SJSA1 (cell line): ENCODE measurements around the gene CHAF1A. TPM values are rescaled to one million over a fixed set of nuclear protein-coding genes. Genes with fewer than 3 reads are reported as not detected.

Source experiments
- DNase-seq, 2 experiments: peaks; one replicate each; pipeline ENCODE4 v3.0.0-alpha.2; 2015 to 2020; ENCODE audit warnings: low spot score in 2 of 2, low read depth in 1 of 2
- H3K27ac ChIP-seq: fragments of 250-450 bp; sonication (Bioruptor Pico); 2 replicates; pipeline ENCODE4 v1.5.1; 2020; ENCODE audit warnings: mild to moderate bottlenecking, moderate library complexity
- H3K27me3 ChIP-seq: fragments of 250-450 bp; sonication (Bioruptor Pico); replicated peaks from 2 replicates; pipeline ENCODE4 v1.5.1; 2020; ENCODE audit warnings: mild to moderate bottlenecking, moderate library complexity
- H3K36me3 ChIP-seq: fragments of 250-450 bp; sonication (Bioruptor Pico); 2 replicates; pipeline ENCODE4 v1.5.1; 2020; ENCODE audit warnings: mild to moderate bottlenecking
- H3K4me1 ChIP-seq: fragments of 250-450 bp; sonication (Bioruptor Pico); replicated peaks from 2 replicates; pipeline ENCODE4 v1.6.1; 2021; ENCODE audit warnings: mild to moderate bottlenecking
- H3K4me3 ChIP-seq: fragments of 250-450 bp; sonication (Bioruptor Pico); 2 replicates; pipeline ENCODE4 v1.5.1; 2020; ENCODE audit warnings: mild to moderate bottlenecking
- H3K9me3 ChIP-seq: fragments of 250-450 bp; sonication (Bioruptor Pico); replicated peaks from 2 replicates; pipeline ENCODE4 v1.5.1; 2020; ENCODE audit warnings: mild to moderate bottlenecking
- total RNA-seq: library from RNA; depleted of rRNA; stranded (reverse); fragments of >200 nt; shearing (Covaris generic); gene quantifications from 2 replicates; pipeline ENCODE4 v1.2.3, GENCODE V29; 2014

Gene CHAF1A
- total RNA-seq, 1 experiment from 2014 or later: 36.4 TPM

GRCh38 chr19:4379383-4380253 lies 22.8 kb upstream of the CHAF1A start:
- peak in 1 of 2 experiments; percentile 41 for DNase-seq
- no peak overlapping the region for H3K27ac ChIP-seq
- H3K27me3 ChIP-seq: no peaks in the 10 kb centered on the region
- no peak overlapping the region for H3K4me3 ChIP-seq
- peaks cover 28% of the 10 kb centered on the region for H3K4me1 ChIP-seq
- no peaks in the 10 kb centered on the region; the same call in 1 of the 2 replicates for H3K9me3 ChIP-seq
- peaks cover 18% of the 10 kb centered on the region for H3K36me3 ChIP-seq

GRCh38 chr19:4380254-4380727 lies 22.1 kb upstream of the CHAF1A start:
- Histone ChIP-seq H3K36me3 (peaks cover 22% of the 10 kb centered on the region), H3K4me3 (no peak overlapping the region), H3K9me3 (no peaks in the 10 kb centered on the region; the same call in 1 of the 2 replicates), H3K27me3 (no peaks in the 10 kb centered on the region), H3K27ac (no peak overlapping the region), H3K4me1 (peaks cover 21% of the 10 kb centered on the region)
- DNase-seq: no peak

- H3K9me3 ChIP-seq: no peaks in the 10 kb centered on the region
- no peaks in the 10 kb centered on the region for H3K27me3 ChIP-seq
- H3K27ac ChIP-seq: no peak overlapping the region
- H3K36me3 ChIP-seq: peaks cover 42% of the 10 kb centered on the region
- no peak overlapping the region for H3K4me3 ChIP-seq
- no peaks in the 10 kb centered on the region for H3K4me1 ChIP-seq
- DNase-seq: no peak
These were observed 17.0 kb upstream of the CHAF1A start for GRCh38 chr19:4385291-4386040.

- H3K4me3 ChIP-seq: no peak overlapping the region
- H3K4me1 ChIP-seq: no peaks in the 10 kb centered on the region
- no peaks in the 10 kb centered on the region for H3K9me3 ChIP-seq
- no peaks in the 10 kb centered on the region for H3K27me3 ChIP-seq
- H3K36me3 ChIP-seq: peaks cover 42% of the 10 kb centered on the region
- no peak for DNase-seq
- no peak overlapping the region for H3K27ac ChIP-seq
These were observed 16.2 kb upstream of the CHAF1A start for GRCh38 chr19:4386041-4386782.

GRCh38 chr19:4388337-4389063 lies 13.9 kb upstream of the CHAF1A start:
- DNase-seq: no peak
- Histone ChIP-seq H3K4me1 (no peaks in the 10 kb centered on the region), H3K27ac (no peak overlapping the region), H3K4me3 (no peak overlapping the region), H3K9me3 (no peaks in the 10 kb centered on the region), H3K36me3 (peaks cover 51% of the 10 kb centered on the region), H3K27me3 (no peaks in the 10 kb centered on the region)

- Histone ChIP-seq H3K4me1 (no peaks in the 10 kb centered on the region), H3K27ac (no peak overlapping the region), H3K36me3 (peaks cover 46% of the 10 kb centered on the region), H3K27me3 (no peaks in the 10 kb centered on the region), H3K9me3 (no peaks in the 10 kb centered on the region), H3K4me3 (no peak overlapping the region)
- DNase-seq: no peak
These were observed 13.4 kb upstream of the CHAF1A start for GRCh38 chr19:4389064-4389375.

GRCh38 chr19:4389511-4390016 lies 12.9 kb upstream of the CHAF1A start:
- peaks cover 43% of the 10 kb centered on the region for H3K36me3 ChIP-seq
- no peak for DNase-seq
- H3K4me3 ChIP-seq: no peak overlapping the region
- H3K9me3 ChIP-seq: no peaks in the 10 kb centered on the region
- H3K27ac ChIP-seq: no peak overlapping the region
- H3K27me3 ChIP-seq: no peaks in the 10 kb centered on the region
- H3K4me1 ChIP-seq: no peaks in the 10 kb centered on the region

GRCh38 chr19:4390017-4390566 lies 12.3 kb upstream of the CHAF1A start:
- no peaks in the 10 kb centered on the region for H3K4me1 ChIP-seq
- H3K36me3 ChIP-seq: peaks cover 45% of the 10 kb centered on the region
- no peak overlapping the region for H3K4me3 ChIP-seq
- DNase-seq: no peak
- H3K27ac ChIP-seq: no peak overlapping the region
- H3K9me3 ChIP-seq: no peaks in the 10 kb centered on the region
- H3K27me3 ChIP-seq: no peaks in the 10 kb centered on the region

GRCh38 chr19:4390567-4391305 lies 11.7 kb upstream of the CHAF1A start:
- H3K36me3 ChIP-seq: peaks cover 47% of the 10 kb centered on the region
- no peak for DNase-seq
- no peaks in the 10 kb centered on the region for H3K9me3 ChIP-seq
- H3K4me3 ChIP-seq: no peak overlapping the region
- H3K4me1 ChIP-seq: no peaks in the 10 kb centered on the region
- no peak overlapping the region for H3K27ac ChIP-seq
- H3K27me3 ChIP-seq: no peaks in the 10 kb centered on the region

GRCh38 chr19:4391306-4391693 lies 11.1 kb upstream of the CHAF1A start:
- no peaks in the 10 kb centered on the region for H3K4me1 ChIP-seq

GRCh38 chr19:4391701-4392483 lies 10.5 kb upstream of the CHAF1A start:
- no peak for DNase-seq
- Histone ChIP-seq H3K27me3 (no peaks in the 10 kb centered on the region), H3K36me3 (peaks cover 51% of the 10 kb centered on the region), H3K27ac (no peak overlapping the region), H3K9me3 (no peaks in the 10 kb centered on the region), H3K4me1 (no peaks in the 10 kb centered on the region), H3K4me3 (no peak overlapping the region)

More at GRCh38 chr19:4391306-4391693, 11.1 kb upstream of the CHAF1A start:
- Histone ChIP-seq H3K36me3 (peaks cover 49% of the 10 kb centered on the region), H3K27ac (no peak overlapping the region), H3K9me3 (no peaks in the 10 kb centered on the region), H3K27me3 (no peaks in the 10 kb centered on the region), H3K4me3 (no peak overlapping the region)
- DNase-seq: no peak
